Colonic mucosa (tissue), 4 donors: ENCODE measurements around the gene OGDHL. TPM values are rescaled to one million over a fixed set of nuclear protein-coding genes. Genes with fewer than 3 reads are reported as not detected.
"Not testable (repeated sequence)": the region's sequence is repeated elsewhere in the genome, so short reads cannot be mapped to it uniquely, and the experiment has no call there.

Source experiments
- DNase-seq: peaks from one replicate; pipeline ENCODE4 v3.0.0-alpha.2; 2020
- H3K27ac ChIP-seq: fragments of 200-600 bp; one replicate; pipeline ENCODE4 v1.8.0; 2021
- H3K27me3 ChIP-seq: fragments of 200-600 bp; one replicate; pipeline ENCODE4 v1.8.0; 2021
- H3K36me3 ChIP-seq: fragments of 200-600 bp; one replicate; pipeline ENCODE4 v1.8.0; 2021
- H3K4me1 ChIP-seq: fragments of 200-600 bp; one replicate; pipeline ENCODE4 v1.8.0; 2021; ENCODE audit warnings: mild to moderate bottlenecking
- H3K4me3 ChIP-seq: fragments of 200-600 bp; one replicate; pipeline ENCODE4 v1.8.0; 2021
- H3K9ac ChIP-seq, 2 donors: one replicate each; pipeline ENCODE4 v1.7.0; 2013; ENCODE audit warnings: control low read depth in 2 of 2, low read depth in 2 of 2, low read length in 2 of 2
- H3K9me3 ChIP-seq: fragments of 200-600 bp; one replicate; pipeline ENCODE4 v1.8.0; 2021
- CTCF ChIP-seq: fragments of 200-600 bp; IDR thresholded peaks from one replicate; pipeline ENCODE4 v1.8.0; 2022; ENCODE audit warnings: antibody characterized with exemption, mild to moderate bottlenecking
- intact Hi-C: fragments of 100-400 bp; cut with DNase I; formaldehyde crosslinking; loops from one replicate; pipeline ENCODE4 v1.14.1; 2022
- total RNA-seq, 2 donors: library from RNA; stranded (reverse); fragmentation: NEBNext Ultra II Directional in 1 of 2; extraction: Animal tissue kit (Norgen Biotek cat#: 25700) in 1 of 2; gene quantifications; one replicate each; pipeline ENCODE4 v1.2.1, GENCODE V29; 2021
- donor health status: healthy.
- donor health status: DM: no; HTN: no; CAD: no.
- donor health status: DM: no; HTN: no; CAD: no.

OGDHL gene
- total RNA-seq, 2 donors from 2014 or later, result 0.79 to 3.2 TPM

DNA sequence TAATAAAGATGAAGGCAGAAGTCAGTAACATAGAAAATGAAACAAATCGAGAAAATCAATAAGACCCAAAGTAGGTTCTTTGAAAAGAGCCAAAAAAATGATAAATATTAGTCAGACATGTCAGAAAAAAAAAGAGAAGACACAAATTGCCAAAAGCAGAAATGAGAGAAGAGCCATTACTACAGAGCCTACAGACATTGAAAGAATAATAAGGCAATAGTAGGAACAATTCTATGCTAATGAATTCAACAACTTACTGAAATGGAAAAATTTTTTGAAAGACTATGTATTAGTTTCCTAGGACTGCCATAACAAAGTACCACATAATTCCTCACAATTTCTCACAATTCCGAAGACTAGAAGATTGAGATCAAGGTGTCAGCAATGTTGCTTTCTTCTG, 35.5 kb downstream of the OGDHL start:
- no peak for TF ChIP-seq CTCF
- Histone ChIP-seq H3K9me3 (no peaks in the 10 kb centered on the region), H3K27ac (no peak overlapping the region), H3K4me3 (no peak overlapping the region), H3K4me1 (no peaks in the 10 kb centered on the region), H3K9ac (no peak overlapping the region), H3K27me3 (no peaks in the 10 kb centered on the region), H3K36me3 (no peaks in the 10 kb centered on the region)
- no peak for DNase-seq
- intact Hi-C loops, result no loop called here

- H3K27me3 ChIP-seq, H3K4me3 ChIP-seq, DNase-seq, H3K9ac ChIP-seq, intact Hi-C loops, H3K27ac ChIP-seq, H3K9me3 ChIP-seq, H3K4me1 ChIP-seq, H3K36me3 ChIP-seq: not testable (repeated sequence)
Observed at GRCh38 chr10:49715157-49715556, 47.0 kb downstream of the OGDHL start.

- Histone ChIP-seq H3K9ac (no peak overlapping the region), H3K4me1 (no peaks in the 10 kb centered on the region), H3K4me3 (no peak overlapping the region), H3K27ac (no peak overlapping the region), H3K9me3 (no peaks in the 10 kb centered on the region), H3K27me3 (no peaks in the 10 kb centered on the region), H3K36me3 (no peaks in the 10 kb centered on the region)
- DNase-seq, result no peak
- intact Hi-C loops, result no loop called here
- no peak for TF ChIP-seq CTCF
Observed at GRCh38 chr10:49713266-49713665, 48.9 kb downstream of the OGDHL start.

- Histone ChIP-seq H3K27me3 (no peaks in the 10 kb centered on the region), H3K36me3 (no peaks in the 10 kb centered on the region), H3K9me3 (no peaks in the 10 kb centered on the region), H3K4me3 (no peak overlapping the region), H3K9ac (no peak overlapping the region), H3K4me1 (no peaks in the 10 kb centered on the region), H3K27ac (no peak overlapping the region)
- no peak for TF ChIP-seq CTCF
- intact Hi-C loops, result no loop called here
- no peak for DNase-seq
Observed at GRCh38 chr10:49711481-49711880, 50.6 kb downstream of the OGDHL start.

DNA sequence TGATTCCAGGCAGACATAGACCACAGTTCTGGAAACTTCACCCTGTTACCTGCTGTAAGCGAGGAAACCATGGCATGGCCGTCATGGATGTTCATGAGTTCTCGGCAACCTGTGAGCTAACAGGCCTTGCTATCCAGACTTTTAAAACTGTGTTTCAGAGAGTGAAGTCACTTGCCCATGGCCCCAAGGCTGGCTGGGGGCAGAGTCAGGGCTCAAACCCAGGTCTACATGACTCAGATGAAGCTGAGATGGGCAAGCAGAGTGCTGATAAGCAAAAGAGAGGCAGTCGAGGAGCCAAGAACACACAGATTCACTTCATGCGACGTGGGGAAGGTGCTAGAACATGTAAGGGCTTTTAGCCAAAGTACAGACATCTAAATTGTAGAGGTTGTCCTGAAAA, 51.2 kb downstream of the OGDHL start:
- DNase-seq, result no peak
- no peaks in the 10 kb centered on the region for H3K36me3 ChIP-seq
- H3K27me3 ChIP-seq, result no peaks in the 10 kb centered on the region
- H3K27ac ChIP-seq, result no peak overlapping the region
- no peaks in the 10 kb centered on the region for H3K4me1 ChIP-seq
- intact Hi-C loops, result no loop called here
- H3K9ac ChIP-seq, result no peak overlapping the region
- no peaks in the 10 kb centered on the region for H3K9me3 ChIP-seq
- no peak for TF ChIP-seq CTCF
- H3K4me3 ChIP-seq, result no peak overlapping the region

GRCh38 chr10:49709934-49710333, 52.2 kb downstream of the OGDHL start:
- DNase-seq, result no peak
- H3K27ac ChIP-seq, result no peak overlapping the region
- no peaks in the 10 kb centered on the region for H3K4me1 ChIP-seq
- TF ChIP-seq CTCF, result no peak
- H3K36me3 ChIP-seq, result no peaks in the 10 kb centered on the region
- H3K4me3 ChIP-seq, result no peak overlapping the region
- intact Hi-C loops, result no loop called here
- H3K9me3 ChIP-seq, result no peaks in the 10 kb centered on the region
- H3K9ac ChIP-seq, result no peak overlapping the region
- no peaks in the 10 kb centered on the region for H3K27me3 ChIP-seq
